Endothelial cell (in vitro differentiated cells): Measurements from ENCODE around the gene C6orf62. TPM values are rescaled to one million over a fixed set of nuclear protein-coding genes. Genes with fewer than 3 reads are reported as not detected.
A peak's percentile ranks its signal among the peaks of the same experiment; 100 is the strongest.
"Not testable (repeated sequence)": the region's sequence is repeated elsewhere in the genome, so short reads cannot be mapped to it uniquely, and the experiment has no call there.

Source experiments
- DNase-seq: peaks from one replicate; pipeline ENCODE4 v3.0.0; 2021; ENCODE audit warnings: low spot score
- H3K27ac Mint-ChIP-seq: one replicate; pipeline ENCODE4 v1.8.0; 2021; ENCODE audit warnings: mixed read lengths, inconsistent platforms; ENCODE audit not compliant: unreplicated experiment
- H3K27me3 Mint-ChIP-seq: one replicate; pipeline ENCODE4 v1.8.0; 2021; ENCODE audit warnings: mild to moderate bottlenecking, moderate library complexity, mixed read lengths, inconsistent platforms; ENCODE audit not compliant: unreplicated experiment
- H3K36me3 Mint-ChIP-seq: one replicate; pipeline ENCODE4 v1.8.0; 2021; ENCODE audit warnings: mild to moderate bottlenecking, low read depth, mixed read lengths, inconsistent platforms; ENCODE audit not compliant: unreplicated experiment
- H3K4me1 Mint-ChIP-seq: one replicate; pipeline ENCODE4 v1.8.0; 2021; ENCODE audit warnings: mild to moderate bottlenecking, mixed read lengths, inconsistent platforms; ENCODE audit not compliant: unreplicated experiment
- H3K4me3 Mint-ChIP-seq: one replicate; pipeline ENCODE4 v1.8.0; 2021; ENCODE audit warnings: mild to moderate bottlenecking, mixed read lengths, inconsistent platforms; ENCODE audit not compliant: unreplicated experiment
- H3K9me3 Mint-ChIP-seq: one replicate; pipeline ENCODE4 v1.8.0; 2021; ENCODE audit warnings: mixed read lengths, inconsistent platforms; ENCODE audit not compliant: unreplicated experiment
- total RNA-seq: library from RNA; stranded (reverse); fragmentation: NEBNext Ultra II Directional; extraction: Animal tissue kit (Norgen Biotek cat#: 25700); gene quantifications from one replicate; pipeline ENCODE4 v1.2.1, GENCODE V29; 2021; ENCODE audit not compliant: unreplicated experiment
- TF ChIP-seq, protein P1 (sequence below): fragments of 200-600 bp; sonication (generic); IDR thresholded peaks from one replicate; pipeline ENCODE4 v1.5.0; 2021; ENCODE audit warnings: antibody characterized with exemption; ENCODE audit not compliant: unreplicated experiment

Gene C6orf62
- total RNA-seq, 1 donor from 2014 or later = 88.8 TPM

- DNase-seq = no peak
- H3K27me3 Mint-ChIP-seq = no peaks in the 10 kb centered on the region
- H3K36me3 Mint-ChIP-seq = peaks cover 8% of the 10 kb centered on the region
- H3K27ac Mint-ChIP-seq = no peak overlapping the region
- H3K4me3 Mint-ChIP-seq = no peak overlapping the region
- TF ChIP-seq, protein P1, sequence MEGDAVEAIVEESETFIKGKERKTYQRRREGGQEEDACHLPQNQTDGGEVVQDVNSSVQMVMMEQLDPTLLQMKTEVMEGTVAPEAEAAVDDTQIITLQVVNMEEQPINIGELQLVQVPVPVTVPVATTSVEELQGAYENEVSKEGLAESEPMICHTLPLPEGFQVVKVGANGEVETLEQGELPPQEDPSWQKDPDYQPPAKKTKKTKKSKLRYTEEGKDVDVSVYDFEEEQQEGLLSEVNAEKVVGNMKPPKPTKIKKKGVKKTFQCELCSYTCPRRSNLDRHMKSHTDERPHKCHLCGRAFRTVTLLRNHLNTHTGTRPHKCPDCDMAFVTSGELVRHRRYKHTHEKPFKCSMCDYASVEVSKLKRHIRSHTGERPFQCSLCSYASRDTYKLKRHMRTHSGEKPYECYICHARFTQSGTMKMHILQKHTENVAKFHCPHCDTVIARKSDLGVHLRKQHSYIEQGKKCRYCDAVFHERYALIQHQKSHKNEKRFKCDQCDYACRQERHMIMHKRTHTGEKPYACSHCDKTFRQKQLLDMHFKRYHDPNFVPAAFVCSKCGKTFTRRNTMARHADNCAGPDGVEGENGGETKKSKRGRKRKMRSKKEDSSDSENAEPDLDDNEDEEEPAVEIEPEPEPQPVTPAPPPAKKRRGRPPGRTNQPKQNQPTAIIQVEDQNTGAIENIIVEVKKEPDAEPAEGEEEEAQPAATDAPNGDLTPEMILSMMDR = no peak
- no peaks in the 10 kb centered on the region for H3K4me1 Mint-ChIP-seq
- H3K9me3 Mint-ChIP-seq = peaks cover 16% of the 10 kb centered on the region
Measured at GRCh38 chr6:24734166-24734565, 15.2 kb upstream of the C6orf62 start.

DNA sequence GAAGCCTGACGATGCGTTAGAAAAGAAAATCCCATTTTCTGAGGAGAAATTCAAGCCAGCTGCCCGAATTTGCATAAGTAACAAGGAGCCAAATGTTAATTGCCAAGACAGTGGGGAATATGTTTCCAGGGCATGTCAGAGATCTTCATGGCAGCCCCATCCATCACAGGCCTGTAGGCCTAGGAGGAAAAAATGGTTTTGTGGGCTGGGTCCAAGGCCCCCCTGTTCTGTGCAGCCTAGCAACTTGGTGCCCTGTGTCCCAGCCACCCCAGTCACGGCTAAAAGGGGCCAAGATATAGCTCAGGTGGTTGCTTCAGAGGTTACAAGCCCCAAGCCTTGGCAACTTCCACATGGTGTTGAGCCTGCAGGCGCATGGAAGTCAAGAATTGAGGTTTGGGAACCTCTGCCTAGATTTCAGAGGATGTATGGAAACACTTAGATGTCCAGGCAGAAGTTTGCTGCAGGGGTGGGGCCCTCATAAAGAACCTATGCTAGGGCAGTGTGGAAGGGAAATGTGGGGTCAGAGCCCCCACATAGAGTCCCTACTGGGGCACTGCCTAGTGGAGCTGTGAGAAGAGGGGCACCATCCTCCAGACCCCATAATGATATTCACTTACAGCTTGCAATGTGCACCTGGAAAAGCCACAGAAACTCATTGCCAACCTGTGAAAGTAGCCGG is 12.6 kb upstream of the C6orf62 start:
- not testable (repeated sequence) for H3K4me1 Mint-ChIP-seq, H3K27ac Mint-ChIP-seq, DNase-seq, H3K27me3 Mint-ChIP-seq, H3K36me3 Mint-ChIP-seq, H3K4me3 Mint-ChIP-seq
- H3K9me3 Mint-ChIP-seq = peaks cover 16% of the 10 kb centered on the region

DNA sequence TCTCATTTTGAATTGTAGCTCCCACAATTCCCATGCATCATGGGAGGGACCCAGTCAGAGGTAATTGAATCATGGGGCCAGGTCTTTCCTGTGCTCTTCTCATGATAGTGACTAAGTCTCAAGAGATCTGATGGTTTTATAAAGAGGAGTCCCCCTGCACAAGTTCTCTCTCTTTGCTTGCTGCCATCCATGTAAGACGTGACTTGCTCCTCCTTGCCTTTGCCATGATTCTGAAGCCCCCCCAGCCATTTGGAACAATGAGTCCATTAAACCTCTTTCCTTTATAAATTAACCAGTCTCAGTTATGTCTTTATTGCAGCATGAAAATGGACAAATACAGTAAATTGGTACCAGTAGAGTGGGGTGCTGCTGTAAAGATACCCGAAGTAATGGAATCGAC is 11.7 kb upstream of the C6orf62 start:
- DNase-seq, H3K4me3 Mint-ChIP-seq, H3K4me1 Mint-ChIP-seq, H3K36me3 Mint-ChIP-seq, H3K27me3 Mint-ChIP-seq, H3K27ac Mint-ChIP-seq: not testable (repeated sequence)
- peaks cover 16% of the 10 kb centered on the region for H3K9me3 Mint-ChIP-seq

- H3K27me3 Mint-ChIP-seq = peaks cover 7% of the 10 kb centered on the region
- TF ChIP-seq, protein P1 = no peak
- no peak overlapping the region for H3K4me3 Mint-ChIP-seq
- H3K4me1 Mint-ChIP-seq = peaks cover 18% of the 10 kb centered on the region
- H3K9me3 Mint-ChIP-seq = no peaks in the 10 kb centered on the region
- no peak for DNase-seq
- no peak overlapping the region for H3K27ac Mint-ChIP-seq
- peaks cover 7% of the 10 kb centered on the region for H3K36me3 Mint-ChIP-seq
Measured at GRCh38 chr6:24723270-24723669, 4.3 kb upstream of the C6orf62 start.

GRCh38 chr6:24721461-24722215 is 2.7 kb upstream of the C6orf62 start:
- no peak for DNase-seq
- TF ChIP-seq, protein P1 = no peak
- H3K4me1 Mint-ChIP-seq = peaks cover 24% of the 10 kb centered on the region
- H3K4me3 Mint-ChIP-seq = peak overlapping the region; percentile 96
- H3K36me3 Mint-ChIP-seq = peaks cover 12% of the 10 kb centered on the region
- H3K9me3 Mint-ChIP-seq = no peaks in the 10 kb centered on the region
- peak overlapping the region; percentile 99 for H3K27ac Mint-ChIP-seq
- peaks cover 7% of the 10 kb centered on the region for H3K27me3 Mint-ChIP-seq
